ENCODE data around the gene CERS5.

The CERS5 gene

GRCh38 chr12:50101663-50102062 lies 65.5 kb downstream of the CERS5 start:
- peak; percentile 72 for TF ChIP-seq CTCF (conservative IDR thresholded peaks at IDR 0.05; ENCODE audit: low read depth, low read length)
- peak; percentile 78 for DNase-seq (ENCODE audit: low read depth)

GRCh38 chr12:50100561-50100960 lies 66.6 kb downstream of the CERS5 start:
- TF ChIP-seq CTCF (conservative IDR thresholded peaks at IDR 0.05; ENCODE audit: low read depth, low read length) = no peak
- no peak overlapping the region for H3K4me3 ChIP-seq (ENCODE audit: low read depth, low read length)
- DNase-seq (ENCODE audit: low read depth) = no peak

More at GRCh38 chr12:50101663-50102062, 65.5 kb downstream of the CERS5 start:
- H3K4me3 ChIP-seq (ENCODE audit: low read depth, low read length) = no peak overlapping the region

GRCh38 chr12:50099302-50100008 lies 67.7 kb downstream of the CERS5 start:
- TF ChIP-seq CTCF (conservative IDR thresholded peaks at IDR 0.05; ENCODE audit: low read depth, low read length) = no peak
- H3K4me3 ChIP-seq (ENCODE audit: low read depth, low read length) = no peak overlapping the region
- DNase-seq (ENCODE audit: low read depth) = peak; percentile 16

GRCh38 chr12:50097952-50098351 lies 69.2 kb downstream of the CERS5 start:
- no peak overlapping the region for H3K4me3 ChIP-seq (ENCODE audit: low read depth, low read length)
- no peak for TF ChIP-seq CTCF (conservative IDR thresholded peaks at IDR 0.05; ENCODE audit: low read depth, low read length)

GRCh38 chr12:50090391-50090790 lies 76.8 kb downstream of the CERS5 start:
- DNase-seq (ENCODE audit: low read depth) = no peak
- no peak for TF ChIP-seq CTCF (conservative IDR thresholded peaks at IDR 0.05; ENCODE audit: low read depth, low read length)
- no peak overlapping the region for H3K4me3 ChIP-seq (ENCODE audit: low read depth, low read length)

More at GRCh38 chr12:50097952-50098351, 69.2 kb downstream of the CERS5 start:
- DNase-seq (ENCODE audit: low read depth) = no peak

- no peak for TF ChIP-seq CTCF (conservative IDR thresholded peaks at IDR 0.05; ENCODE audit: low read depth, low read length)
- H3K4me3 ChIP-seq (ENCODE audit: low read depth, low read length) = no peak overlapping the region
- DNase-seq (ENCODE audit: low read depth) = no peak
These were observed 77.4 kb downstream of the CERS5 start for GRCh38 chr12:50089730-50090129.
